Measurements from ENCODE around the gene TNFSF15.

TNFSF15 gene

GRCh38 chr9:114825126-114825795 lies 19.4 kb upstream of the TNFSF15 start:
- DNase-seq (ENCODE audit: low spot score), result no peak

- no peak for DNase-seq (ENCODE audit: low spot score)
Observed at GRCh38 chr9:114824110-114824509, 18.3 kb upstream of the TNFSF15 start.

- no peak for DNase-seq (ENCODE audit: low spot score)
Observed at GRCh38 chr9:114823441-114823840, 17.6 kb upstream of the TNFSF15 start.

GRCh38 chr9:114822708-114823107 lies 16.9 kb upstream of the TNFSF15 start:
- no peak for DNase-seq (ENCODE audit: low spot score)

- no peak for DNase-seq (ENCODE audit: low spot score)
Observed at GRCh38 chr9:114820776-114821501, 15.1 kb upstream of the TNFSF15 start.

GRCh38 chr9:114818178-114818577 lies 12.3 kb upstream of the TNFSF15 start:
- DNase-seq (ENCODE audit: low spot score), result no peak

- DNase-seq (ENCODE audit: low spot score), result no peak
Observed at GRCh38 chr9:114813717-114814418, 8.0 kb upstream of the TNFSF15 start.

GRCh38 chr9:114811966-114812636 lies 6.3 kb upstream of the TNFSF15 start:
- DNase-seq (ENCODE audit: low spot score), result peak; percentile 83

GRCh38 chr9:114811301-114811700 lies 5.5 kb upstream of the TNFSF15 start:
- DNase-seq (ENCODE audit: low spot score), result no peak

- DNase-seq (ENCODE audit: low spot score), result no peak
Observed at GRCh38 chr9:114810614-114811013, 4.8 kb upstream of the TNFSF15 start.

- DNase-seq (ENCODE audit: low spot score), result no peak
Observed at GRCh38 chr9:114806526-114806900, 674 bp upstream of the TNFSF15 start.

- DNase-seq (ENCODE audit: low spot score), result no peak
Observed at GRCh38 chr9:114804505-114804904, 1.3 kb downstream of the TNFSF15 start.

- DNase-seq (ENCODE audit: low spot score), result no peak
Observed at GRCh38 chr9:114803479-114804265, 2.2 kb downstream of the TNFSF15 start.

- DNase-seq (ENCODE audit: low spot score), result no peak
Observed at GRCh38 chr9:114799925-114800324, 5.9 kb downstream of the TNFSF15 start.

- DNase-seq (ENCODE audit: low spot score), result no peak
Observed at GRCh38 chr9:114799441-114799840, 6.4 kb downstream of the TNFSF15 start.

- DNase-seq (ENCODE audit: low spot score), result no peak
Observed at GRCh38 chr9:114798780-114799427, 6.9 kb downstream of the TNFSF15 start.

- DNase-seq (ENCODE audit: low spot score), result no peak
Observed at GRCh38 chr9:114798101-114798500, 7.7 kb downstream of the TNFSF15 start.

- no peak for DNase-seq (ENCODE audit: low spot score)
Observed at GRCh38 chr9:114792396-114792795, 13.4 kb downstream of the TNFSF15 start.

GRCh38 chr9:114791736-114792135 lies 14.1 kb downstream of the TNFSF15 start:
- no peak for DNase-seq (ENCODE audit: low spot score)

GRCh38 chr9:114791312-114791711 lies 14.5 kb downstream of the TNFSF15 start:
- DNase-seq (ENCODE audit: low spot score), result no peak

- no peak for DNase-seq (ENCODE audit: low spot score)
Observed at GRCh38 chr9:114790521-114790920, 15.3 kb downstream of the TNFSF15 start.

Measured in cerebellar cortex (tissue), 1 donor.